ENCODE data around the gene CPVL.
"Not testable (repeated sequence)": the region's sequence is repeated elsewhere in the genome, so short reads cannot be mapped to it uniquely, and the experiment has no call there.

Gene CPVL

GRCh38 chr7:29095631-29096445 is 50.5 kb downstream of the CPVL start:
- TF ChIP-seq ZNF416 (tag by site-specific recombination; IDR thresholded peaks at IDR 0.05) (no peak), ZNF391 (tag by site-specific recombination; IDR thresholded peaks at IDR 0.05; ENCODE audit: borderline replicate concordance, low read depth) (no peak), ZSCAN5A (tag by site-specific recombination; IDR thresholded peaks at IDR 0.05) (no peak), ZSCAN4 (tag by site-specific recombination; IDR thresholded peaks at IDR 0.05) (no peak), ZBTB10 (tag by site-specific recombination; IDR thresholded peaks at IDR 0.05) (no peak), ZNF707 (tag by site-specific recombination; IDR thresholded peaks at IDR 0.05) (no peak), ZNF37A (tag by site-specific recombination; IDR thresholded peaks at IDR 0.05) (no peak), ZNF473 (tag by site-specific recombination; IDR thresholded peaks at IDR 0.05) (no peak), ZNF398 (tag by site-specific recombination; IDR thresholded peaks at IDR 0.05) (no peak), ZNF521 (tag by site-specific recombination; IDR thresholded peaks at IDR 0.05) (no peak), ZNF747 (tag by site-specific recombination; IDR thresholded peaks at IDR 0.05) (no peak), ZNF660 (tag by site-specific recombination; IDR thresholded peaks at IDR 0.05) (no peak)
- Histone ChIP-seq H3K4me1 (ENCODE audit: control insufficient read depth, insufficient read depth, low read length) (peaks cover 7% of the 10 kb centered on the region; the same call in 1 of the 2 replicates), H3K36me3 (ENCODE audit: control insufficient read depth in 2 of 2, insufficient read depth in 1 of 2, low read length in 2 of 2) (peaks cover 0 to 4% of the 10 kb centered on the region in 2 experiments; a peak in 1 of 3 replicates), H3K4me3 (ENCODE audit: low read depth, low read length) (no peak overlapping the region), H3K9me3 (ENCODE audit: control insufficient read depth, insufficient read depth, low read depth, low read length) (no peaks in the 10 kb centered on the region), H3K27ac (ENCODE audit: extremely low read depth, low read depth, low read length) (no peak overlapping the region)
- CTCF ChIA-PET: interaction anchor here (0.6 to 1.2 kb wide), 7 partner anchors 11 to 349 kb away, joined by 3 to 5 read pairs (median 3); no protein-coding TSS in a partner anchor
- POLR2A ChIA-PET: no interaction called here

GRCh38 chr7:29093091-29093490 is 53.2 kb downstream of the CPVL start:
- CTCF ChIA-PET: interaction anchor here (0.6 to 1.1 kb wide), 3 partner anchors 16 to 166 kb away, joined by 4 to 7 read pairs (median 5); no protein-coding TSS in a partner anchor
- H3K36me3 ChIP-seq (ENCODE audit: control insufficient read depth in 2 of 2, insufficient read depth in 1 of 2, low read length in 2 of 2); H3K4me1 ChIP-seq (ENCODE audit: control insufficient read depth, insufficient read depth, low read length); H3K27ac ChIP-seq (ENCODE audit: extremely low read depth, low read depth, low read length); H3K9me3 ChIP-seq (ENCODE audit: control insufficient read depth, insufficient read depth, low read depth, low read length); H3K4me3 ChIP-seq (ENCODE audit: low read depth, low read length); POLR2A ChIA-PET: not testable (repeated sequence)

- ChIA-PET POLR2A (no interaction called here), CTCF (interaction anchor here (0.7 to 1.5 kb wide), 3 partner anchors 10 to 171 kb away, joined by 3 to 5 read pairs (median 4); no protein-coding TSS in a partner anchor)
- peaks cover 19% of the 10 kb centered on the region for H3K4me1 ChIP-seq (ENCODE audit: control insufficient read depth, insufficient read depth, low read length)
- no peak overlapping the region for H3K4me3 ChIP-seq (ENCODE audit: low read depth, low read length)
- no peaks in the 10 kb centered on the region for H3K9me3 ChIP-seq (ENCODE audit: control insufficient read depth, insufficient read depth, low read depth, low read length)
- H3K27ac ChIP-seq (ENCODE audit: extremely low read depth, low read depth, low read length): no peak overlapping the region
- H3K36me3 ChIP-seq (ENCODE audit: control insufficient read depth in 2 of 2, insufficient read depth in 1 of 2, low read length in 2 of 2): peaks cover 0 to 4% of the 10 kb centered on the region in 2 experiments; a peak in 1 of 3 replicates
- TF ChIP-seq ZNF211 (tag by site-specific recombination; IDR thresholded peaks at IDR 0.05; ENCODE audit: low read depth) (no peak), ZNF280D (tag by site-specific recombination; IDR thresholded peaks at IDR 0.05) (no peak), ZBTB26 (tag by site-specific recombination; optimal IDR thresholded peaks at IDR 0.05) (no peak), SP3 (tag by site-specific recombination; IDR thresholded peaks at IDR 0.05) (no peak), ZNF157 (tag by site-specific recombination; IDR thresholded peaks at IDR 0.05) (no peak), ZNF132 (tag by site-specific recombination; IDR thresholded peaks at IDR 0.05; ENCODE audit: borderline replicate concordance) (no peak)
Measured at GRCh38 chr7:29091715-29092114, 54.6 kb downstream of the CPVL start.

Data from HEK293 (cell line).